ENCODE measurements around the gene PEAK1. TPM values are rescaled to one million over a fixed set of nuclear protein-coding genes. Genes with fewer than 3 reads are reported as not detected.
A peak's percentile ranks its signal among the peaks of the same experiment; 100 is the strongest.

Gene PEAK1
- total RNA-seq, 2 donors from 2014 or later = 26.2 to 27.0 TPM

DNA sequence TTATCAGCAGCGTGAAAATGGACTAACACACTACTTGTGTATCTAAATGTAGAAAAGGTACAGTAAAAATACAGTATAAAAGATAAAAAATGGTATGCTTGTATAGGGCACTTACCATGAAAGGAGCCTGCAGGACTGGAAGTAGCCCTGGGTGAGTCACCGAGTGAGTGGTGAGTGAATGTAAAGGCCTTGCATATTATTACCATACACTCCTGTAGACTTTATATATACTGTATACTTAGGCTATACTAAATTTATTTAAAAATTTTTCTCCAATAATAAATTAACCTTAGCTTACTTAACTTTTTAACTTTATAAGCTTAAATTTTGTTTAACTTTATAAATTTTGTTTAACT is 281.8 kb downstream of the PEAK1 start:
- DNase-seq (ENCODE audit: low spot score in 2 of 2) (no peak), ATAC-seq (no peak)
- peaks cover 4 to 28% of the 10 kb centered on the region in 2 donors for H3K36me3 Mint-ChIP-seq
- no peak overlapping the region for H3K27ac Mint-ChIP-seq
- peaks cover 4 to 12% of the 10 kb centered on the region in 2 donors for H3K9me3 Mint-ChIP-seq

DNA sequence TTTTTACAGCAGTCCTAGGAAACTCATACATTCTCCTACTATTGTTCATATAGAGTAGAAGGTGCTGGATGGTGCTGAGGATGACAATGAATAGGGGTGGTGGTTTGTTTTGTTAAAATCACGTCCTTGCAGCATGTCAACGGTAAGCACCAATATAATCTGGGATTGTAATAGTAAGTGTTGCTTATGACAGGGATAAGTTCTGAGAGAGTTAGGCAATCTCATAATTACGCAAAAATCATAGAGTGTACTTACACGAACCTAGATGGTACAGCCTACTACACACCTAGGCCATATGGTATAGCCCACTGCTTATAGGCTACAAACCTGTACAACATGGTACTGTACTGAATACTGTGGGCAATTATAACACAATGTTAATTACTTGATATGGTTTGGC is 284.7 kb downstream of the PEAK1 start:
- no peak for ATAC-seq
- peaks cover 0 to 15% of the 10 kb centered on the region in 2 donors for H3K36me3 Mint-ChIP-seq
- H3K9me3 Mint-ChIP-seq = peaks cover 0 to 7% of the 10 kb centered on the region in 2 donors
- H3K27ac Mint-ChIP-seq = no peak overlapping the region
- no peak for DNase-seq (ENCODE audit: low spot score in 2 of 2)

DNA sequence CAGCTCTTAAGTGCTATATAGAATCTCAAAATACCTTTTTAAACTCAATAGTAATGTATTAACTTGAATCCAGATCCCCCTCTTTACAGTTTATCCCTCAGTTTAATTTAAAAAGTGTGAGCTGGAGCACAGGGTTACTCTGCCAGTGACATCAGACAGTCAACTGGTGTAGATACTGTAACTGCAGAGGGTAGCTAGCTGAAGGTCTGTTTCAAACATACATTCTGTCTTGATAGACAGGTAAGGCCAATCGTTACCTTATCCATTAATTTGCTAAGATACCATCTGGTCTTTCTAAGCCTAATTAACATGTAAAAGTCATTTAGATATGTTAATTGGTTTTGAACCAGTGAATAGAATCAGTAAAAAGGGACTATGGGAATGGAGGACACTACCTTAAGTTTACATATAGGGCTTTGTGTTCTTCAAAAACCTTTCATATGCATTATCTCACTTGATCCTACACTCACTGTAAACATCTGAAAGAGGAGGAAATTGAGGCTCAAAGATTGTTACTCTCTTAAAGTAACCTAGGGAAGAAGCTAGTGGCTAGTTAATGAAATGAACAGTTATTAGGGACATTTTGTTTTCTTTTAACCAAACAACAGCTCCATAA is 289.5 kb downstream of the PEAK1 start:
- no peak for DNase-seq (ENCODE audit: low spot score in 2 of 2)
- H3K27ac Mint-ChIP-seq = no peak overlapping the region
- no peak for ATAC-seq
- peaks cover 0 to 5% of the 10 kb centered on the region in 2 donors for H3K36me3 Mint-ChIP-seq
- no peaks in the 10 kb centered on the region for H3K9me3 Mint-ChIP-seq

GRCh38 chr15:77127626-77128025 is 292.3 kb downstream of the PEAK1 start:
- ATAC-seq = no peak
- H3K9me3 Mint-ChIP-seq = no peaks in the 10 kb centered on the region

GRCh38 chr15:77126529-77127326 is 293.2 kb downstream of the PEAK1 start:
- Mint-ChIP-seq H3K36me3 (no peaks in the 10 kb centered on the region), H3K27ac (no peak overlapping the region), H3K9me3 (no peaks in the 10 kb centered on the region)
- DNase-seq (ENCODE audit: low spot score in 2 of 2) = no peak
- no peak for ATAC-seq

More at GRCh38 chr15:77127626-77128025, 292.3 kb downstream of the PEAK1 start:
- no peak for DNase-seq (ENCODE audit: low spot score in 2 of 2)
- no peak overlapping the region for H3K27ac Mint-ChIP-seq
- H3K36me3 Mint-ChIP-seq = no peaks in the 10 kb centered on the region

DNA sequence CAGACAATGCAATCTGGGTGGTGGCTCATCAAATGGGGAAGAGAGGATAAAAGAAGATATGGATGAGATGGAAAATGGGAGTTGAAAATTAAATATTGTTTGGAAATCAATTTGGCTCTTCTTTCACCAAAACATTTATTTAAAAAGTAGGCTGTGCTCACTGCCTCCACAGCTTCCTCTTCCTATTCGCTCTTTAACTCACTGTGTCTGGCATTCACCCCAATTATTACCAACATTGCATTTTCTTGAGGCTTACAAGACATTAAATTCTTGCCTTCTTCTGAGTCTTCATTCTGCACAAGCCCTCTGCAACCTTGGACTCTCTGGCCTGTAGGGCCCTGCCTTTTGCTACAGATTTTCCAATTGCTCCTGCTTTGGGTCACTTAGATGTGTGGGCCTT is 296.1 kb downstream of the PEAK1 start:
- DNase-seq (ENCODE audit: low spot score in 2 of 2) (no peak), ATAC-seq (no peak)
- Mint-ChIP-seq H3K27ac (no peak overlapping the region), H3K9me3 (no peaks in the 10 kb centered on the region), H3K36me3 (no peaks in the 10 kb centered on the region)

DNA sequence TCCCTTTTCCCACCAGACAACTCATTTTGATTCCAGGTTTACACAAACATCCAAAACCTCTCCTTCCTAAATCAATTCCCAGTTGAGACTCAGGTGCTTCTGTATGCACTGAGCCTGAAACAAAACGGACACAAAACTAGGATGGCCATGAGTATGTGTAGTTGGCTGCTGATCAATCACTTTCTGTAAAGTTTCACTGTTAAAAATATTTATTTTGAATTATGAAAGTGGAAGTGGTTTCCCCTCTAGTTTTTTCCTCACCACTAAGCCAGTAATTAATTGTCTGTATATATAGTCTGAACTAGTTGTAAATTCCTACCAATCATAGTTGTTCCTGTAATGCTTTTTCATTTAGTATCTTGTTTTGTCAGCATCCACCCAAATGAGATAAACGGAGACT is 297.3 kb downstream of the PEAK1 start:
- H3K27ac Mint-ChIP-seq = peak overlapping the region in 1 of 2 donors; percentile 84
- ATAC-seq (no peak), DNase-seq (ENCODE audit: low spot score in 2 of 2) (no peak)
- no peaks in the 10 kb centered on the region for H3K9me3 Mint-ChIP-seq
- H3K36me3 Mint-ChIP-seq = no peaks in the 10 kb centered on the region

GRCh38 chr15:77121599-77121998 is 298.3 kb downstream of the PEAK1 start:
- DNase-seq (ENCODE audit: low spot score in 2 of 2) (no peak), ATAC-seq (no peak)
- H3K9me3 Mint-ChIP-seq = no peaks in the 10 kb centered on the region
- no peak overlapping the region for H3K27ac Mint-ChIP-seq
- no peaks in the 10 kb centered on the region for H3K36me3 Mint-ChIP-seq

DNA sequence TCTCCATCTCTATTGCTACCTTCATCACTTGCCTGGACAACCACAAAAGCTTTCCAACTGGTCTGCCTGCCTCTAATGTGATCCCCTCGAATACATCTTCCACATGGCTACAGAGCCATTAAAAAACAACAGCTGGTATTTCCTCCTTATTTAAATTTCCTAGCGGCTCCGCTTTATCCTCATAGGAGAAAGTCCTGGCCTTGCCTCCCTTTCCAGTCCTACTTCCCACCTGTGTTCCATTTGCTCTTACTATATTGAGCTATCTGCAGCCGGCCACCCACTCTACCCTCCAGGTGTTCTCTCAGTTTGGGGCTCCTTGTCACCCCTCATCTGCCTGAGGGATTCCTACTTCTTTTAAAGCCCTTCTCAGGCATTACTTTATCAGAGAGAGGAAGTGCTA is 299.3 kb downstream of the PEAK1 start:
- no peak overlapping the region for H3K27ac Mint-ChIP-seq
- no peaks in the 10 kb centered on the region for H3K36me3 Mint-ChIP-seq
- ATAC-seq (no peak), DNase-seq (ENCODE audit: low spot score in 2 of 2) (no peak)
- no peaks in the 10 kb centered on the region for H3K9me3 Mint-ChIP-seq

GRCh38 chr15:77119446-77119845 is 300.5 kb downstream of the PEAK1 start:
- Mint-ChIP-seq H3K9me3 (no peaks in the 10 kb centered on the region), H3K27ac (no peak overlapping the region), H3K36me3 (no peaks in the 10 kb centered on the region)
- ATAC-seq (no peak), DNase-seq (ENCODE audit: low spot score in 2 of 2) (no peak)

DNA sequence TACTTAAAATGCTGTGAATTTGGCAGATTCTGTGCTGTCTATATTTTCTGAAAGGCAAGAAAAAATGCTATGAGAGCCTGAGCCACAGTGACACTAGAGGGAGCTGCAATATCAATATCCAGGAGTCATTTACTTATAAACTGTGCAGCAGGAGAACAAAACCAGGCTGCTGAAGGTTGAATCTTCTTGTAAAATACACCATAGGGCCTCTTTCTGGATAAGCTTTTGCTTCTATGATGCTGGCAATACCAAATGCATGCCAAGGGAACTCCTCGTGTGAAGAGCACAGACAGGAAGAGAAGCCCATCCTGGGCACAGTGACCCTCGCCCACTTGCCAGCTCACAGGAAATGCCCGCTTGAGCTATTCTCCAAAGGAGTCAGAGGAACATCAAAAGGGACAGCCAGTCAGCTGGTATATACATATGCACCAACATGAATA is 301.0 kb downstream of the PEAK1 start:
- no peaks in the 10 kb centered on the region for H3K36me3 Mint-ChIP-seq
- H3K9me3 Mint-ChIP-seq = no peaks in the 10 kb centered on the region
- DNase-seq (ENCODE audit: low spot score in 2 of 2) (no peak), ATAC-seq (peak; percentile 39 to 54)
- no peak overlapping the region for H3K27ac Mint-ChIP-seq

GRCh38 chr15:77115179-77115578 is 304.7 kb downstream of the PEAK1 start:
- Mint-ChIP-seq H3K9me3 (no peaks in the 10 kb centered on the region), H3K36me3 (no peaks in the 10 kb centered on the region), H3K27ac (no peak overlapping the region)
- DNase-seq (ENCODE audit: low spot score in 2 of 2) = no peak
- no peak for ATAC-seq

GRCh38 chr15:77112838-77113504 is 306.9 kb downstream of the PEAK1 start:
- ATAC-seq = no peak
- no peaks in the 10 kb centered on the region for H3K9me3 Mint-ChIP-seq
- H3K27ac Mint-ChIP-seq = no peak overlapping the region
- H3K36me3 Mint-ChIP-seq = no peaks in the 10 kb centered on the region
- DNase-seq (ENCODE audit: low spot score in 2 of 2) = no peak

GRCh38 chr15:77111789-77112188 is 308.1 kb downstream of the PEAK1 start:
- no peak for ATAC-seq
- no peaks in the 10 kb centered on the region for H3K36me3 Mint-ChIP-seq
- H3K27ac Mint-ChIP-seq = no peak overlapping the region
- DNase-seq (ENCODE audit: low spot score in 2 of 2) = no peak
- H3K9me3 Mint-ChIP-seq = no peaks in the 10 kb centered on the region

- peak overlapping the region in 1 of 2 donors; percentile 65 for H3K27ac Mint-ChIP-seq
- H3K36me3 Mint-ChIP-seq = no peaks in the 10 kb centered on the region
- DNase-seq (ENCODE audit: low spot score in 2 of 2) = peak in 1 of 2 donors; percentile 43
- H3K9me3 Mint-ChIP-seq = no peaks in the 10 kb centered on the region
- peak; percentile 44 to 61 for ATAC-seq
Observed at GRCh38 chr15:77107531-77108355, 312.2 kb downstream of the PEAK1 start.

DNA sequence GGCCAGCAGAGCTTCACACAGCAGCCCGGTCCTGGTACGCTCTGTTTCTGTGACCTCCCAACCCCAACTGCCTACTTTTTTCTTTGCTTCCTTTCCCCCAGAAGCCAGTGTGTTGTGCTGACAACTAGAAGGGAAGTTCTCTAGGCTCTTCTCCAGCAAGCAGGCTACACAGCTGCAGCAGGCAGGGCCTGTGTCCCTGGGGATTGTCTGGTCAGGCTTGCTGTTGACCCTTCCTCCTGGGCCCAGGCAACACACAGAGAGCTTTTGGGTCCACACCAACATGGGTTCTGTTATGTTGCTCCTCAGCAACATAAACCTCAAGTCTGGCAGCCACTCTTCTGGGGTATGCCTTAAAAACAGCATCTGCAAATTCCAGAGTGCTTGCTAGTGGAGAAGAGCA is 312.8 kb downstream of the PEAK1 start:
- DNase-seq (ENCODE audit: low spot score in 2 of 2) (no peak), ATAC-seq (no peak)
- no peaks in the 10 kb centered on the region for H3K36me3 Mint-ChIP-seq
- H3K27ac Mint-ChIP-seq = no peak overlapping the region
- H3K9me3 Mint-ChIP-seq = no peaks in the 10 kb centered on the region

- no peaks in the 10 kb centered on the region for H3K9me3 Mint-ChIP-seq
- H3K36me3 Mint-ChIP-seq = no peaks in the 10 kb centered on the region
- DNase-seq (ENCODE audit: low spot score in 2 of 2) = no peak
- ATAC-seq = no peak
- H3K27ac Mint-ChIP-seq = peak overlapping the region in 1 of 2 donors; percentile 70
Observed at GRCh38 chr15:77104155-77104554, 315.7 kb downstream of the PEAK1 start.
